Upper lobe of left lung (tissue), 4 donors: ENCODE results near the gene ROBO1.

Source experiments
- POLR2A ChIP-seq, 4 donors: fragments of 450-650 bp; IDR thresholded peaks; one replicate each; pipeline ENCODE4 v1.5.1; 2016 to 2017; ENCODE audit warnings: antibody characterized with exemption in 4 of 4, mild to moderate bottlenecking in 2 of 4
- POLR2AphosphoS5 ChIP-seq, 2 donors: sonication (generic); formaldehyde crosslinking; IDR thresholded peaks; one replicate each; pipeline ENCODE4 v1.5.1; 2017; ENCODE audit warnings: antibody characterized with exemption in 2 of 2

GRCh38 chr3:78969483-78969882 lies 798.3 kb downstream of the ROBO1 start:
- TF ChIP-seq POLR2AphosphoS5 (IDR thresholded peaks at IDR 0.05) (no peak), POLR2A (IDR thresholded peaks at IDR 0.05) (no peak)
